Chondrocyte (in vitro differentiated cells): ENCODE results near the gene MAN1A1. TPM values are rescaled to one million over a fixed set of nuclear protein-coding genes. Genes with fewer than 3 reads are reported as not detected.
A peak's percentile ranks its signal among the peaks of the same experiment; 100 is the strongest.

Source experiments
- DNase-seq: peaks from one replicate; pipeline ENCODE4 v3.0.0; 2021; ENCODE audit warnings: mixed read lengths, low spot score
- H3K27ac Mint-ChIP-seq: one replicate; pipeline ENCODE4 v1.8.0; 2021; ENCODE audit warnings: mild to moderate bottlenecking, moderate library complexity, mixed read lengths; ENCODE audit not compliant: unreplicated experiment
- H3K27me3 Mint-ChIP-seq: 2 replicates; pipeline ENCODE4 v1.8.0; 2021; ENCODE audit warnings: low read depth, mixed read lengths
- H3K36me3 Mint-ChIP-seq: 2 replicates; pipeline ENCODE4 v1.8.0; 2021; ENCODE audit warnings: low read depth, mixed read lengths
- H3K4me1 Mint-ChIP-seq: 2 replicates; pipeline ENCODE4 v1.8.0; 2021; ENCODE audit warnings: low read depth, mild to moderate bottlenecking, mixed read lengths
- H3K4me3 Mint-ChIP-seq: one replicate; pipeline ENCODE4 v1.8.0; 2021; ENCODE audit warnings: mild to moderate bottlenecking, moderate library complexity, mixed read lengths; ENCODE audit not compliant: unreplicated experiment
- H3K9me3 Mint-ChIP-seq: 2 replicates; pipeline ENCODE4 v1.8.0; 2021; ENCODE audit warnings: low read depth, mixed read lengths
- total RNA-seq: library from RNA; stranded (reverse); gene quantifications from 3 replicates; pipeline ENCODE4 v1.2.1, GENCODE V29; 2021
- TF ChIP-seq, protein P1 (sequence below): fragments of 200-600 bp; sonication (generic); IDR thresholded peaks from 2 replicates; pipeline ENCODE4 v1.5.0; 2021; ENCODE audit warnings: antibody characterized with exemption, mild to moderate bottlenecking, moderate library complexity

MAN1A1 gene
- total RNA-seq, 1 donor from 2014 or later, result 7.2 TPM

- Mint-ChIP-seq H3K36me3 (no peaks in the 10 kb centered on the region), H3K27ac (peak overlapping the region; percentile 81), H3K27me3 (no peaks in the 10 kb centered on the region), H3K4me3 (no peak overlapping the region), H3K4me1 (peaks cover 22% of the 10 kb centered on the region), H3K9me3 (no peaks in the 10 kb centered on the region)
- DNase-seq, result no peak
- TF ChIP-seq, protein P1, sequence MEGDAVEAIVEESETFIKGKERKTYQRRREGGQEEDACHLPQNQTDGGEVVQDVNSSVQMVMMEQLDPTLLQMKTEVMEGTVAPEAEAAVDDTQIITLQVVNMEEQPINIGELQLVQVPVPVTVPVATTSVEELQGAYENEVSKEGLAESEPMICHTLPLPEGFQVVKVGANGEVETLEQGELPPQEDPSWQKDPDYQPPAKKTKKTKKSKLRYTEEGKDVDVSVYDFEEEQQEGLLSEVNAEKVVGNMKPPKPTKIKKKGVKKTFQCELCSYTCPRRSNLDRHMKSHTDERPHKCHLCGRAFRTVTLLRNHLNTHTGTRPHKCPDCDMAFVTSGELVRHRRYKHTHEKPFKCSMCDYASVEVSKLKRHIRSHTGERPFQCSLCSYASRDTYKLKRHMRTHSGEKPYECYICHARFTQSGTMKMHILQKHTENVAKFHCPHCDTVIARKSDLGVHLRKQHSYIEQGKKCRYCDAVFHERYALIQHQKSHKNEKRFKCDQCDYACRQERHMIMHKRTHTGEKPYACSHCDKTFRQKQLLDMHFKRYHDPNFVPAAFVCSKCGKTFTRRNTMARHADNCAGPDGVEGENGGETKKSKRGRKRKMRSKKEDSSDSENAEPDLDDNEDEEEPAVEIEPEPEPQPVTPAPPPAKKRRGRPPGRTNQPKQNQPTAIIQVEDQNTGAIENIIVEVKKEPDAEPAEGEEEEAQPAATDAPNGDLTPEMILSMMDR, result no peak
Observed at GRCh38 chr6:119129968-119130484, 219.5 kb downstream of the MAN1A1 start.

- Mint-ChIP-seq H3K36me3 (no peaks in the 10 kb centered on the region), H3K27me3 (no peaks in the 10 kb centered on the region), H3K4me3 (no peak overlapping the region), H3K27ac (peak overlapping the region; percentile 81), H3K4me1 (peaks cover 22% of the 10 kb centered on the region), H3K9me3 (no peaks in the 10 kb centered on the region)
- TF ChIP-seq, protein P1, result peak; percentile 92
- DNase-seq, result no peak
Observed at GRCh38 chr6:119129148-119129967, 220.2 kb downstream of the MAN1A1 start.

DNA sequence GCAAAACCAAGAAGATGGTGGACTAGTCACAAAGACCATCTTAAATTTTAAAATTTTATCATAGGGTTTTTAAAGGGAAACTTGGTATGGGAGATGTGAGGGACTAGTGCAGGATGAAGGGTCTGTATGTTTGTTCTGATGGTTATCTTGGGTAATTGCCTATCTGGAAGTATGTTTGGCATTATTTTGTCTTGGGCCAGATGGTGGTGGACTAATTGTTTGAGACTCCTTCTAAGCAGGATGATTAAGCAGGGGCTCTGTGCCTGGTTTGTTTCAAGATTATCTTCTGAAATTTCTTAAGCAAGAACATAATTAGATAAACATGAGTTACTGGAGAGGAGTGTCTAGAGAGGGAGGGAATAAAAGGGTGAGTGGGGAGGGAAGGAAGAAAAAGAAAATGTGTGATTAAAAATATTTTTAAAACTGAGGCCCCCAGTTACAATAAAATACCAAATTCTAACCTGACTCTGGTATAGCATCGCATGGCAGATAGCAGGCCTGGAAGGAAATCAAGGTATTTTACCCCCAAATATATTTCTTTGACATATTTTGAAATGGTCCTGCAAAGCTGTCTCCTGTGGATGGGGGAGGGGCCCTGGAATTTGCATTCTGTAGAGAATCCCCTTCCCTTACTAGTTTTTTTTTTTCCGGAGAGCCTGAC, 221.2 kb downstream of the MAN1A1 start:
- no peak for DNase-seq
- no peaks in the 10 kb centered on the region for H3K36me3 Mint-ChIP-seq
- TF ChIP-seq, protein P1, result no peak
- no peaks in the 10 kb centered on the region for H3K9me3 Mint-ChIP-seq
- H3K4me3 Mint-ChIP-seq, result no peak overlapping the region
- no peak overlapping the region for H3K27ac Mint-ChIP-seq
- H3K27me3 Mint-ChIP-seq, result no peaks in the 10 kb centered on the region
- peaks cover 22% of the 10 kb centered on the region for H3K4me1 Mint-ChIP-seq

- no peak overlapping the region for H3K27ac Mint-ChIP-seq
- H3K9me3 Mint-ChIP-seq, result no peaks in the 10 kb centered on the region
Observed at GRCh38 chr6:119127627-119128026, 221.9 kb downstream of the MAN1A1 start.

More at GRCh38 chr6:119127627-119128026, 221.9 kb downstream of the MAN1A1 start:
- Mint-ChIP-seq H3K36me3 (no peaks in the 10 kb centered on the region), H3K4me3 (no peak overlapping the region), H3K4me1 (peaks cover 22% of the 10 kb centered on the region), H3K27me3 (no peaks in the 10 kb centered on the region)
- no peak for DNase-seq
- TF ChIP-seq, protein P1, result no peak
